K562 (cell line): Measurements from ENCODE around the gene CHSY1. TPM values are rescaled to one million over a fixed set of nuclear protein-coding genes. Genes with fewer than 3 reads are reported as not detected.

Experiments
- ATF2 ChIP-seq: sonication (generic); formaldehyde crosslinking; IDR thresholded peaks from 2 replicates; pipeline ENCODE4 v1.8.1; 2022; ENCODE audit warnings: missing genetic modification reagents
- BMI1 ChIP-seq: fragments of 150-350 bp; IDR thresholded peaks from 2 replicates; pipeline ENCODE4 v1.6.1; 2014; ENCODE audit warnings: low read length
- CBFB ChIP-seq: sonication (generic); formaldehyde crosslinking; IDR thresholded peaks from 2 replicates; pipeline ENCODE4 v1.4.0; 2020; ENCODE audit warnings: mild to moderate bottlenecking, missing genetic modification reagents
- CBX5 ChIP-seq: IDR thresholded peaks from 2 replicates; pipeline ENCODE4 v1.6.1; 2014; ENCODE audit warnings: low read depth, borderline replicate concordance
- DMBX1 ChIP-seq: fragments of 250-450 bp; sonication (Bioruptor Pico); IDR thresholded peaks from 2 replicates; pipeline ENCODE4 v1.8.0; 2022; ENCODE audit warnings: inconsistent platforms, mild to moderate bottlenecking, moderate library complexity, borderline replicate concordance
- GTF2A2 ChIP-seq: IDR thresholded peaks from 2 replicates; pipeline ENCODE4 v1.6.1; 2016; ENCODE audit warnings: mild to moderate bottlenecking, missing genetic modification characterization, missing compliant biosample characterization
- KAT8 ChIP-seq: fragments of 450-650 bp; IDR thresholded peaks from 2 replicates; pipeline ENCODE4 v1.6.1; 2016; ENCODE audit warnings: low read depth, mild to moderate bottlenecking
- MAZ ChIP-seq, 2 experiments: fragments of 450-650 bp in 1 of 2; sonication (generic) in 1 of 2; formaldehyde crosslinking; IDR thresholded peaks in 1 of 2; conservative IDR thresholded peaks in 1 of 2; 2 replicates each; pipeline versions ENCODE4 v1.4.0 to v1.5.0; 2020; ENCODE audit warnings: mild to moderate bottlenecking in 1 of 2, missing genetic modification reagents in 1 of 2
- NR2C2 ChIP-seq, 2 experiments: fragments of 200-800 bp in 1 of 2; sonication (Bioruptor generic) in 1 of 2; sonication (generic) in 1 of 2; formaldehyde crosslinking in 1 of 2; IDR thresholded peaks; 2 replicates each; pipeline versions ENCODE4 v1.6.1 to v1.8.0; 2016 to 2022; ENCODE audit warnings: mild to moderate bottlenecking in 1 of 2, missing compliant biosample characterization in 1 of 2, missing genetic modification characterization in 1 of 2, missing genetic modification reagents in 1 of 2
- ZBED1 ChIP-seq: IDR thresholded peaks from 2 replicates; pipeline ENCODE4 v1.6.1; 2014
- ZC3H11A ChIP-seq: IDR thresholded peaks from 2 replicates; pipeline ENCODE4 v1.6.1; 2012; ENCODE audit warnings: low read depth, low read length, improper control_type of control experiment
- ZNF134 ChIP-seq: fragments of 250-450 bp; sonication (Bioruptor Pico); conservative IDR thresholded peaks from 2 replicates; pipeline ENCODE4 v1.4.0; 2020
- ZNF24 ChIP-seq: fragments of 450-650 bp; IDR thresholded peaks from 2 replicates; pipeline ENCODE4 v1.6.1; 2016
- ZNF609 ChIP-seq: sonication (generic); formaldehyde crosslinking; IDR thresholded peaks from 2 replicates; pipeline ENCODE4 v1.8.1; 2023; ENCODE audit warnings: missing genetic modification reagents, mild to moderate bottlenecking, borderline replicate concordance
- polyA plus RNA-seq, 8 experiments: library from polyadenylated mRNA; depleted of rRNA in 4 of 8; stranded (reverse) in 5 of 8; unstranded in 3 of 8; fragments of >200 nt; fragmentation: Nextera tagmentation in 2 of 8; fragmentation: Illumina TruSeq in 1 of 8; extraction: Ambion mirVana in 2 of 8; extraction: Trizol in 1 of 8; gene quantifications; 2 replicates each; pipeline versions ENCODE4 v1.2.1 to v1.2.3, GENCODE V29; 2011 to 2014; ENCODE audit warnings: inconsistent platforms in 1 of 8, missing spikeins in 1 of 8
- total RNA-seq, 7 experiments: library from RNA; depleted of rRNA in 6 of 7; stranded (reverse); fragments of >200 nt in 6 of 7; fragmentation: Illumina TruSeq in 2 of 7; extraction: Trizol in 2 of 7; gene quantifications; 2 replicates each; pipeline versions ENCODE4 v1.2.1 to v1.2.3, GENCODE V29; 2011 to 2021; ENCODE audit warnings: low replicate concordance in 1 of 7

The CHSY1 gene
- total and polyA plus RNA-seq, 9 of the 15 experiments (the other 6 are each of a cell fraction or from before 2014, with no cell fraction given): 7.0 to 16.4 (median 13.4) TPM

GRCh38 chr15:101168463-101168824 is 83.4 kb downstream of the CHSY1 start (continued):
- TF ChIP-seq ATF2 (CRISPR knock-in tag): no peak
- no peak for TF ChIP-seq ZNF134 (CRISPR knock-in tag)
- TF ChIP-seq KAT8: no peak
- 0 out of 2 replicates have a peak, but pooled peaks have one; percentile 45 for TF ChIP-seq ZNF24
- no peak for TF ChIP-seq BMI1
- 0 out of 2 replicates have a peak, but pooled peaks have one; percentile 22 for TF ChIP-seq CBFB
- no peak for TF ChIP-seq ZC3H11A
- TF ChIP-seq DMBX1: peak; percentile 11; the same call in 1 of the 2 replicates
- no peak for TF ChIP-seq GTF2A2 (tag)
- TF ChIP-seq CBX5: no peak
- TF ChIP-seq MAZ (CRISPR knock-in tag; conservative IDR thresholded peaks at IDR 0.05 in 1 of 2, IDR thresholded peaks at IDR 0.05 in 1 of 2): peak in 1 of 2 experiments; percentile 9; a peak in 1 of 4 replicates
- no peak for TF ChIP-seq NR2C2 (CRISPR knock-in tag; IDR thresholded peaks at IDR 0.05)
- TF ChIP-seq NR2C2 (tag; IDR thresholded peaks at IDR 0.05): 0 out of 2 replicates have a peak, but pooled peaks have one; percentile 35
- TF ChIP-seq ZBED1: no peak
- TF ChIP-seq ZNF609 (CRISPR knock-in tag): no peak
